ENCODE data around the gene CGNL1.

Gene CGNL1

DNA sequence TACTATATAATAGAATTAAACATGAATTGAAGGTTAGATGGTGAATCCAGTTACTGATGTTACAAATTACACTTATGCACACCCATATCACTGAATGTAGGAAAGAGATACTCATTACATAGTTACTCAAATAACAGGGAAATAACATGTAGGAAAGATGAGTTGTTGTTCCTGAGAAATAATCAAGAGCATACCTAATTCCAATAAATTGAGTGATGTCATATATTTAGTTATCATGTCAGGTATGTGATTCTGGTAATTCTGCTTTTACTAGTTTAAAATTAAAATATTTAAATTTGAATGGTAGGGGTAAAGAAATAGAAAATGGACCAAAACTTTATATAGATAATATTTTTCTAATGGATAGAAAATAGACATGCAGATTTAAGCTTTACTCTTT is 112.8 kb downstream of the CGNL1 start:
- Histone ChIP-seq H3K27me3 (ENCODE audit: insufficient read depth, low read length) (no peaks in the 10 kb centered on the region), H3K9me3 (ENCODE audit: low read length) (no peaks in the 10 kb centered on the region), H3K9ac (ENCODE audit: low read length) (no peak overlapping the region), H2AFZ (ENCODE audit: low read length) (no peak overlapping the region), H3K9me2 (ENCODE audit: low read depth, low read length) (no peaks in the 10 kb centered on the region), H3K4me1 (ENCODE audit: insufficient read depth, low read length, severe bottlenecking) (no peaks in the 10 kb centered on the region), H3K36me3 (ENCODE audit: insufficient read depth, low read length) (no peaks in the 10 kb centered on the region), H3F3A (ENCODE audit: insufficient read depth, low read length) (no peaks in the 10 kb centered on the region), H3K4me3 (ENCODE audit: low read depth, low read length, poor library complexity, severe bottlenecking) (no peak overlapping the region), H3K79me2 (ENCODE audit: insufficient read depth, low read length) (no peaks in the 10 kb centered on the region), H3K4me2 (ENCODE audit: low read length) (no peak overlapping the region), H3K27ac (ENCODE audit: low read depth, low read length, poor library complexity, severe bottlenecking) (no peak overlapping the region), H4K20me1 (ENCODE audit: insufficient read depth, low read length) (no peaks in the 10 kb centered on the region)
- TF ChIP-seq, protein P1, sequence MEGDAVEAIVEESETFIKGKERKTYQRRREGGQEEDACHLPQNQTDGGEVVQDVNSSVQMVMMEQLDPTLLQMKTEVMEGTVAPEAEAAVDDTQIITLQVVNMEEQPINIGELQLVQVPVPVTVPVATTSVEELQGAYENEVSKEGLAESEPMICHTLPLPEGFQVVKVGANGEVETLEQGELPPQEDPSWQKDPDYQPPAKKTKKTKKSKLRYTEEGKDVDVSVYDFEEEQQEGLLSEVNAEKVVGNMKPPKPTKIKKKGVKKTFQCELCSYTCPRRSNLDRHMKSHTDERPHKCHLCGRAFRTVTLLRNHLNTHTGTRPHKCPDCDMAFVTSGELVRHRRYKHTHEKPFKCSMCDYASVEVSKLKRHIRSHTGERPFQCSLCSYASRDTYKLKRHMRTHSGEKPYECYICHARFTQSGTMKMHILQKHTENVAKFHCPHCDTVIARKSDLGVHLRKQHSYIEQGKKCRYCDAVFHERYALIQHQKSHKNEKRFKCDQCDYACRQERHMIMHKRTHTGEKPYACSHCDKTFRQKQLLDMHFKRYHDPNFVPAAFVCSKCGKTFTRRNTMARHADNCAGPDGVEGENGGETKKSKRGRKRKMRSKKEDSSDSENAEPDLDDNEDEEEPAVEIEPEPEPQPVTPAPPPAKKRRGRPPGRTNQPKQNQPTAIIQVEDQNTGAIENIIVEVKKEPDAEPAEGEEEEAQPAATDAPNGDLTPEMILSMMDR (IDR thresholded peaks at IDR 0.05; ENCODE audit: low read length), result no peak
- TF ChIP-seq EZH2 (IDR thresholded peaks at IDR 0.05; ENCODE audit: borderline replicate concordance, low read length), result no peak

DNA sequence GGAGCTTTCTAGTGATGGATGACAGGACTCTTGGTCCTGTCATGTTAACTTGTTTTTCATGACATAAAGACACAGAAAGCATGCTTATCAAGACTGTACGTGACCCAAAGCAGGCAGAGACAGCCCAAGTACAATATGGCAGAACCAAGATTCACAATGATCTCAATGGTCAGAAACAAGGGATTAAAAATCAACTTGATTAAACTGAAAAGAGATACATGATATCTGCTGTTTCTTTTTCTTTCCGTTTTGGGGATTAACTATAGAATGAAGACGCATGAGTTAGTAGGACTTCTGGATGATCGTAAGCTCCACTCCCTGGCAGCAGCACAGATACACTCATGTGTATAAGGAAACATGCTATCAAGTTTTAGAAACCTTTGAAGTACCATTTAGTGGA is 117.0 kb downstream of the CGNL1 start:
- Histone ChIP-seq H3K36me3 (ENCODE audit: insufficient read depth, low read length) (no peaks in the 10 kb centered on the region), H3K4me3 (ENCODE audit: low read depth, low read length, poor library complexity, severe bottlenecking) (no peak overlapping the region), H3K9me2 (ENCODE audit: low read depth, low read length) (no peaks in the 10 kb centered on the region), H3K4me2 (ENCODE audit: low read length) (no peak overlapping the region), H3K4me1 (ENCODE audit: insufficient read depth, low read length, severe bottlenecking) (no peaks in the 10 kb centered on the region), H2AFZ (ENCODE audit: low read length) (no peak overlapping the region), H3K9me3 (ENCODE audit: low read length) (no peaks in the 10 kb centered on the region), H4K20me1 (ENCODE audit: insufficient read depth, low read length) (no peaks in the 10 kb centered on the region), H3F3A (ENCODE audit: insufficient read depth, low read length) (no peaks in the 10 kb centered on the region), H3K27ac (ENCODE audit: low read depth, low read length, poor library complexity, severe bottlenecking) (no peak overlapping the region), H3K9ac (ENCODE audit: low read length) (no peak overlapping the region), H3K79me2 (ENCODE audit: insufficient read depth, low read length) (no peaks in the 10 kb centered on the region), H3K27me3 (ENCODE audit: insufficient read depth, low read length) (0 out of 2 replicates have a peak, but pooled peaks cover 10% of the 10 kb centered on the region)
- no peak for TF ChIP-seq EZH2 (IDR thresholded peaks at IDR 0.05; ENCODE audit: borderline replicate concordance, low read length)
- TF ChIP-seq, protein P1 (IDR thresholded peaks at IDR 0.05; ENCODE audit: low read length), result no peak

DNA sequence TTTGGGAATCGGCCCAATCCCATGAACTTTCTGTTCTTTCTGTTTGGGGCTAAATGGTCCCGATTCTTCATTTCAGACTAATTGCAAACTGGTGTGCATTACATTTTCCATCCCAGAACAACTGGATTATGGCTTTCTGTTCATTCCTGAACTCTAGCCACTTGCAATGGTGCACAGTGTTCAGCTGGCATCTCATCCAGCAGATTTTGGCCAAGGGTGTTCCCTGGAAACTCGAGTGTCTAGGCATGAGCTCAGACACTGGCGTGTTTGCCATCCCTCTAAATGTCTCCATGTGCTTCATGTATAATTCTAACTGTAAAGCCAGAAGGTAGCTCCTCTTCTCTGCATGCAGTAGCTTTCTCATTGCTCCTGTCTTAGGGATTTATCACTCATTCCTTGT is 118.3 kb downstream of the CGNL1 start:
- Histone ChIP-seq H3K9me3 (ENCODE audit: low read length) (no peaks in the 10 kb centered on the region), H3K4me3 (ENCODE audit: low read depth, low read length, poor library complexity, severe bottlenecking) (no peak overlapping the region), H3K4me1 (ENCODE audit: insufficient read depth, low read length, severe bottlenecking) (no peaks in the 10 kb centered on the region), H4K20me1 (ENCODE audit: insufficient read depth, low read length) (no peaks in the 10 kb centered on the region), H3K36me3 (ENCODE audit: insufficient read depth, low read length) (no peaks in the 10 kb centered on the region), H3K4me2 (ENCODE audit: low read length) (no peak overlapping the region), H3K9ac (ENCODE audit: low read length) (no peak overlapping the region), H2AFZ (ENCODE audit: low read length) (no peak overlapping the region), H3K27ac (ENCODE audit: low read depth, low read length, poor library complexity, severe bottlenecking) (no peak overlapping the region), H3K27me3 (ENCODE audit: insufficient read depth, low read length) (0 out of 2 replicates have a peak, but pooled peaks cover 10% of the 10 kb centered on the region), H3K9me2 (ENCODE audit: low read depth, low read length) (no peaks in the 10 kb centered on the region), H3F3A (ENCODE audit: insufficient read depth, low read length) (no peaks in the 10 kb centered on the region), H3K79me2 (ENCODE audit: insufficient read depth, low read length) (no peaks in the 10 kb centered on the region)
- TF ChIP-seq, protein P1 (IDR thresholded peaks at IDR 0.05; ENCODE audit: low read length), result no peak
- TF ChIP-seq EZH2 (IDR thresholded peaks at IDR 0.05; ENCODE audit: borderline replicate concordance, low read length), result no peak
